Measurements from ENCODE around the gene CACYBP.

CACYBP gene, protein sequence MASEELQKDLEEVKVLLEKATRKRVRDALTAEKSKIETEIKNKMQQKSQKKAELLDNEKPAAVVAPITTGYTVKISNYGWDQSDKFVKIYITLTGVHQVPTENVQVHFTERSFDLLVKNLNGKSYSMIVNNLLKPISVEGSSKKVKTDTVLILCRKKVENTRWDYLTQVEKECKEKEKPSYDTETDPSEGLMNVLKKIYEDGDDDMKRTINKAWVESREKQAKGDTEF

GRCh38 chr1:174999936-175000696 lies at the start of gene CACYBP:
CACYBP (plus strand) TSS chr1:174999947; CDS start chr1:175000181, 234 bp downstream.
- DNase-seq (ENCODE audit: low read depth in 2 of 2): peak in 1 of 2 donors; percentile 6

GRCh38 chr1:174953285-174954072 lies 46.3 kb upstream of the CACYBP start:
- DNase-seq (ENCODE audit: low read depth in 2 of 2): no peak

- no peak for DNase-seq (ENCODE audit: low read depth in 2 of 2)
Measured at GRCh38 chr1:174954073-174954460, 45.7 kb upstream of the CACYBP start.

- no peak for DNase-seq (ENCODE audit: low read depth in 2 of 2)
Measured at GRCh38 chr1:174954671-174955669, 44.8 kb upstream of the CACYBP start.

- DNase-seq (ENCODE audit: low read depth in 2 of 2): no peak
Measured at GRCh38 chr1:174956086-174956485, 43.7 kb upstream of the CACYBP start.

- no peak for DNase-seq (ENCODE audit: low read depth in 2 of 2)
Measured at GRCh38 chr1:174956976-174957375, 42.8 kb upstream of the CACYBP start.

DNA sequence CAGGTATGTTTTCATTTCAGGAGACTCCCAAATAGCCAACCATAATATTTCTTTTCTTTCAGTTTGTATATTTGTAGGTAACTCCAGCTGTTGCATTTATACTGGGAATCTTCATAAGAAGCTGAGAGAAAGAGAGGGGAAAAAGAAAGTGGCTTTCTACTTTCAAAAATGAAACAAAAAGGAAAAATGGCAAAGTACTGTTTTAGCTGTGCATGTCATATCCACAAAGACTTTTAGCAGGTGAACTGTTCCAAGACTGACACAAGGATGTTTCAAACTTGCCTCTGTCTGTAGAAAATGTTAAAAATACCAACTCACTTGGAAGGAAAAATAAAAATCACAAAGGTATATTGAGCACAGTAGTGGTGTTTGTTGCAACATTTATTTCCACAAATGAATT lies 41.9 kb upstream of the CACYBP start:
- no peak for DNase-seq (ENCODE audit: low read depth in 2 of 2)

GRCh38 chr1:174958396-174958795 lies 41.4 kb upstream of the CACYBP start:
- DNase-seq (ENCODE audit: low read depth in 2 of 2): no peak

DNA sequence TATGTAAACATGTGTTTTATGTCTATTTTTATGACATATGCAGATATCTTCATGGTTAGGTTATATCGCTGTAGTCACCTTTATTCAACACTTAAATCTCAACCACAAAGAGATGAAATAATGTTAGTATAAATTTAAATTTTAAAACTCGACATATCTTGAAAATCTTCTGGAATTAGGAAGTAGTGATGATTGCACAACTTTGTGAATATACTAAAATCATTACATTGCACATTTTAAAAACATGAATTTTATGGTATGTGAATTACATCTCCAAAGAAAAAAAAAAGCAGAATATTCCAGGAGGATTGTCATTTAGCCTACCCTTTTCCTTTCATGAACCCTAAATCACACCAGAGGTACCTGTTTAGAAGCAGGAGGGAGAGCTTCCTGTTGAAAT lies 39.4 kb upstream of the CACYBP start:
- DNase-seq (ENCODE audit: low read depth in 2 of 2): no peak

- no peak for DNase-seq (ENCODE audit: low read depth in 2 of 2)
Measured at GRCh38 chr1:174963529-174964125, 36.1 kb upstream of the CACYBP start.

DNA sequence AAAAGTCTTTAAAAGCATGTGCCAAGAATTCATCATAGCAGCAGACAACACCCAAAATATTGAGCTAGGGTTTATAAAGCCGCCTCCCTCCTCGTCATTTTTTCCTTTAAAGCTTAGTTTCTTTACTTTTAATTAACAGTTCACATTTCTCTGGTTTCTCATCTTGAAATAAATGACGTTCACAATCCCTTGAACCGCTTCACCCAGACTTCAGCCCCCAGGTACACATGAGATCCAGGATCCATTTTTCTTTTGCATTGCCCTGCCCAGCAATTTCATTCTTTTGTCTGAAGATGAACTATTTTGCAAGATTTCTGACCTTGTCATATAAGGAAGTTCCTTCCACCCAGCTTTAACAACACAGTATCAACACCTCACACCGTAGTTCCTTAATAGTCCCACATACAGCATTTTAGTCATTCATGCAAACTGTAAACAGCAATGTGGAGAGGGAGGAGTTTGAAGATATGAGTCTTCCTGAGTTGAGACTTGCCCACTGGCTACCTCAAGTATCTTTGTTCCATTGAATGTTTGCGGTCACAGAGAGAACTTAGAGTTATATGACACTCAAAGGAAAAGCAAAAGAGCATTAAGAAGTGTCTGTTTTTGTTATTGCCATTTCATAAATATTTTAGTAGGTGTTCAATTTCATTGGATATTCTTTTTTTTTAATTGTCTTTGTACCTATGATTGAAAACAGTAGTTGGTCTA lies 35.3 kb upstream of the CACYBP start:
- DNase-seq (ENCODE audit: low read depth in 2 of 2): no peak

DNA sequence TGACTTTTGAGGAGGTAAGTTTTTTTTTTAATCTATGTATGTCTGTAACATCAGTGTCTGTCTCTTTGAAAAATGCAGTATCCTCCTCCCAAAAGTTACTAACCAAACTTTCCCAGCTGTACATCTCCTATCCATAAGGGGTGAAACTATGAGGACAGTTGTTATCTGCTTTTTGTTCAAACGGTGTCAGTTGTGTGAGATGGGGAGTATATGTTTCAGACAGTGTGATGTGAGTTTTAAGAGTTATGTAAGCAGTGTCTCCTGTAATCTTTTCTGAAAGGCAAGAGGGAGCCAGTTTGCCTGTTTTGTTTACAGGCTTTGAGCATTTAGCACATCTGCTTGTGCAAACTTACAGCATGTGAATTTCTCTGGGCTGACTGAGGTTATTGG lies 34.8 kb upstream of the CACYBP start:
- DNase-seq (ENCODE audit: low read depth in 2 of 2): no peak

GRCh38 chr1:174965362-174966007 lies 34.3 kb upstream of the CACYBP start:
- DNase-seq (ENCODE audit: low read depth in 2 of 2): no peak

- DNase-seq (ENCODE audit: low read depth in 2 of 2): no peak
Measured at GRCh38 chr1:174966008-174966572, 33.7 kb upstream of the CACYBP start.

GRCh38 chr1:174967845-174968705 lies 31.7 kb upstream of the CACYBP start:
- DNase-seq (ENCODE audit: low read depth in 2 of 2): no peak

DNA sequence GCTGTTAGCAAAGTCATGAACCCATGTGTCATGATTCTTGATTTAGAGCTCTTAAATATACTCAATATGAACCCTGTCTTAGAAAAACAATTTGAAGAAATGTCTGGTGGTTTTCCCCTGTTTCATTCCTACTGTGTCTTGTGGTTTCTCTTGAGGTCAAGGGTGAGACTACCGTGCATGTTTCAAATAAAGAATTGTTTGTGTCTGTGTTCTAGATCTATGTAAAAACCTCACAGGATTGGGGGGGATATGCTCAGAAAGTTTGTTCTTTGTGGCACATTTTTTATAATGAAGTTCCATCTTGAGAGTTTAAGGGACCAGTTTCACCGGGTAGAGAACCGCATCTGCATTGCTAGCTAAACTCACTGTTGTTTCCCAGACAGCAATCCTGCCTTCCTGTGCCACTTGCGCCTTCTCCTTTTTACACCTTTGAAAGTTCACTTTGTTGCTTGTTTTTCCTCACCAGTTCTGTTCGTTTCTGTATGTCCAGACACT lies 30.9 kb upstream of the CACYBP start:
- DNase-seq (ENCODE audit: low read depth in 2 of 2): no peak

DNA sequence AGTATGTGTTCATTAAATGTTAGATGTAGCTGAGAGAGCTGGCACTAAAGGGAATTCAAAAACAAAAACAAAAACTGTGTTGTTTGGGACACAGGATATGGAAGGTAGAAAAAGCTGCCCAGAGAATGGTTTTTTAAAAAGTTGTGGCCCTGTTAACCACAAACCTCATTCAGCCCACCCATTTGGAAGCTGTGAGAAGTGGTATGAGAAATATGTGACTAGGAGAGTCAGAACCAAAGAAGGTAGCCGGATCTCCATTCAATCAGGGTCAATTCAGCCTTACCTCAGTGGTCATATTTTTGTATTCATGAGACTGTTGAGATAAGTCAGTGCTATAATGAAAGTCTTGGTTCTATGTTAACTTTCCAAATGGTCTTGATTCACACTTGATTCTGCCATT lies 29.8 kb upstream of the CACYBP start:
- DNase-seq (ENCODE audit: low read depth in 2 of 2): no peak

GRCh38 chr1:174971466-174971865 lies 28.3 kb upstream of the CACYBP start:
- no peak for DNase-seq (ENCODE audit: low read depth in 2 of 2)

Data from stimulated activated CD8-positive, alpha-beta memory T cell treated with anti-CD3 and anti-CD28 coated beads, Interleukin-15, amount 100 ng/mL, for 4 hours (primary cell).